Measurements from ENCODE around the gene BCAT1.

DNA sequence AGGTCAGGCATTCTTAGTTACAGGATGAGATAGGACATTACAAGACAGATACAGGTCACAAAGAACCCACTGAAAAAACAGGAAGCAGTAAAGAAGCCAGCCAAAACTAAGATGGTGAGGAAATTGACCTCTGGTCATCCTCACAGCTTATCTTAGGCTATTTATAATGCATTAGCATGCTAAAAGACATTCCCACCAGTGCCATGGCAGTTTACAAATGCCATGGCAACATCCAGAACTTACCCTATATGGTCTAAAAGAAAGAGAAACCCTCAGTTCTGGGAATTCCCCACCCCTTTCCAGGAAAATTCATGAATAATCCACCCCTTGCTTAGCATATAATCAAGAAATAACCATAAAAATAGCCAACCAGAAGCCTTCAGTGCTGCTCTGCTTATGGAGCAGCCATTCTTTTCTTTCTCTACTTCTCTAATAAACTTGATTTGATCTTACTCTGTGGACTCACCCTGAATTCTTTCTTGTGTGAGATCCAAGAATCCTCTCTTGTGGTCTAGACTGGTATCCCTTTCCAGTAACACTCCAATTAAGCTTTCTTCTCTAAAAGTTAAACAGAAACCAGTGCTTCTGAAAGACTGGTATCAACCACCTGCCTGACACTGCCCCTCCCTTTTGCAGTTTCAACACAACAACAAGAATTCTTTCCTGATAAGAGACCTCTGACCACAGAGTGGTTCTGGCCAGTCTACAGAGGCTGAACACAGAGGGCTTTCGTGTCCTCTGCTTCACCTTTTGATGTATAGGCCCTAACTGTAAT is 86.9 kb downstream of the BCAT1 start:
- TF ChIP-seq, protein P1, sequence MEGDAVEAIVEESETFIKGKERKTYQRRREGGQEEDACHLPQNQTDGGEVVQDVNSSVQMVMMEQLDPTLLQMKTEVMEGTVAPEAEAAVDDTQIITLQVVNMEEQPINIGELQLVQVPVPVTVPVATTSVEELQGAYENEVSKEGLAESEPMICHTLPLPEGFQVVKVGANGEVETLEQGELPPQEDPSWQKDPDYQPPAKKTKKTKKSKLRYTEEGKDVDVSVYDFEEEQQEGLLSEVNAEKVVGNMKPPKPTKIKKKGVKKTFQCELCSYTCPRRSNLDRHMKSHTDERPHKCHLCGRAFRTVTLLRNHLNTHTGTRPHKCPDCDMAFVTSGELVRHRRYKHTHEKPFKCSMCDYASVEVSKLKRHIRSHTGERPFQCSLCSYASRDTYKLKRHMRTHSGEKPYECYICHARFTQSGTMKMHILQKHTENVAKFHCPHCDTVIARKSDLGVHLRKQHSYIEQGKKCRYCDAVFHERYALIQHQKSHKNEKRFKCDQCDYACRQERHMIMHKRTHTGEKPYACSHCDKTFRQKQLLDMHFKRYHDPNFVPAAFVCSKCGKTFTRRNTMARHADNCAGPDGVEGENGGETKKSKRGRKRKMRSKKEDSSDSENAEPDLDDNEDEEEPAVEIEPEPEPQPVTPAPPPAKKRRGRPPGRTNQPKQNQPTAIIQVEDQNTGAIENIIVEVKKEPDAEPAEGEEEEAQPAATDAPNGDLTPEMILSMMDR (IDR thresholded peaks at IDR 0.05; ENCODE audit: borderline replicate concordance, extremely low read depth, low read length, poor library complexity, severe bottlenecking): no peak
- no peak for TF ChIP-seq EZH2 (IDR thresholded peaks at IDR 0.05; ENCODE audit: borderline replicate concordance, low read depth, low read length, severe bottlenecking)

Data from DND-41 (cell line).